ENCODE measurements around the gene PNPO. TPM values are rescaled to one million over a fixed set of nuclear protein-coding genes. Genes with fewer than 3 reads are reported as not detected.

Gene PNPO
- polyA plus RNA-seq, 1 experiment = 14.5 TPM

DNA sequence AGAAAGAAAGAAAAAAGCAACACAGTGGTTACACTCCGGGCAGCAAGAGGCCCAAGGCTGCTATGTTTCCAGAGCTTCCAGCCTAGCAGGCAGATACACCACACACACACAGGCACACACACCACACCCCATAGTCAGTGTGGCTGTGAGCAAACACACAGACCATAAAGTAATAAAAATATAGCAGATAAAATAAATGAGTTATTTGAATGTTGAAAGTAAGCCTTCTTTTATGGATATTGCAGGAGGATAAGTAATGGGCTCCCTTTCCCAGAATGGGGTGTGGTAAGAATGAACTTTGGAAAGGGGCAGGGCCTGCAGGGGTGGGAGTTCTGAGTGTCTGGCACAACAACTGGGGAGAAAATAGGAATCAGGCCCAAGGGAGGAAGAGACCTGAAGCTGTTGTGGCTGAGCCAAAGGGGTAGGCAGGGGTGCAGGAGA lies 24.7 kb downstream of the PNPO start:
- no peak for DNase-seq (ENCODE audit: low read depth, low spot score)
- CTCF ChIA-PET = interaction anchor here (9.7 kb wide), 1 partner anchor 17 kb away, joined by 180 read pairs; no protein-coding TSS in a partner anchor

DNA sequence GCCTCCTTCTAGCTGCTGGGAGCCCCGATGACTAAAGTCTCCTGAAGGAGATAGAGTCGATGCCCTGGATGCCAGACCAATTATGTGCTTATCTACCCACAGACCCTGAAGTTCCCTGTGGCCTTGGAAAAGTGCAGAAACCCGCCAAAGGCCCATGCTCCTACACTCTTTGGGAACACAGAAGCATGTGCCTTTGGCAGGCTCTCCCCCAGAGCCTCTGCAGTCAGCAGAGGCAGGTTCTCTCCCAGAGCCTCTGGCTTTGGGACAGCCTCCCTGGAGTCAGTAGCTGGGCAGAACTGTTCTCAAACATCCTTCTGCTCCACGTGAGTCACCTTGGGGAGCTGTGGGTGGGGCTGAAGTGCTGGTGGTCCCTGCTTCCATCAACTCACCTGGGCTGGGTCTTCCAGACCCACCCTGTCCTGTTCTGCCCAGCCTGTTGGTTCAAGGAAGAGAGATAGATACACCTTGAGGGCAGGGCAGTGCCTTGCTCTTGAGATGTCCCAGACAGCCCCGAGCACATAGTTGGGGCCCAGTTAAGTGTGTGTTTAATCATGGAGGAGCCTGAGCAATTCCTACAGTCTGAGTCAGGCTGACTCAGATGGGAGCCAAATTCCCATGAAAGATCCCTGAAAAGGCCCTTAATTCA lies 26.4 kb downstream of the PNPO start:
- POLR2A ChIA-PET = interaction anchor here (0.7 kb wide), 1 partner anchor 35 kb away, joined by 3 read pairs; no protein-coding TSS in a partner anchor
- Histone ChIP-seq H3K9me3 (ENCODE audit: control insufficient read depth, insufficient read depth, low read length) (peaks cover 4% of the 10 kb centered on the region; the same call in 1 of the 2 replicates), H3K27me3 (ENCODE audit: control insufficient read depth, insufficient read depth, low read length) (no peaks in the 10 kb centered on the region), H3K4me3 (ENCODE audit: low read depth, low read length) (no peak overlapping the region), H3K27ac (ENCODE audit: low read depth, low read length) (peak overlapping the region; percentile 86)
- CTCF ChIA-PET = interaction anchor here (0.6 to 9.7 kb wide), 3 partner anchors 11 to 148 kb away, joined by 3 to 180 read pairs (median 3); no protein-coding TSS in a partner anchor
- peak; percentile 38 for DNase-seq (ENCODE audit: low read depth, low spot score)
- TF ChIP-seq, protein P1, sequence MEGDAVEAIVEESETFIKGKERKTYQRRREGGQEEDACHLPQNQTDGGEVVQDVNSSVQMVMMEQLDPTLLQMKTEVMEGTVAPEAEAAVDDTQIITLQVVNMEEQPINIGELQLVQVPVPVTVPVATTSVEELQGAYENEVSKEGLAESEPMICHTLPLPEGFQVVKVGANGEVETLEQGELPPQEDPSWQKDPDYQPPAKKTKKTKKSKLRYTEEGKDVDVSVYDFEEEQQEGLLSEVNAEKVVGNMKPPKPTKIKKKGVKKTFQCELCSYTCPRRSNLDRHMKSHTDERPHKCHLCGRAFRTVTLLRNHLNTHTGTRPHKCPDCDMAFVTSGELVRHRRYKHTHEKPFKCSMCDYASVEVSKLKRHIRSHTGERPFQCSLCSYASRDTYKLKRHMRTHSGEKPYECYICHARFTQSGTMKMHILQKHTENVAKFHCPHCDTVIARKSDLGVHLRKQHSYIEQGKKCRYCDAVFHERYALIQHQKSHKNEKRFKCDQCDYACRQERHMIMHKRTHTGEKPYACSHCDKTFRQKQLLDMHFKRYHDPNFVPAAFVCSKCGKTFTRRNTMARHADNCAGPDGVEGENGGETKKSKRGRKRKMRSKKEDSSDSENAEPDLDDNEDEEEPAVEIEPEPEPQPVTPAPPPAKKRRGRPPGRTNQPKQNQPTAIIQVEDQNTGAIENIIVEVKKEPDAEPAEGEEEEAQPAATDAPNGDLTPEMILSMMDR (IDR thresholded peaks at IDR 0.05; ENCODE audit: low read depth, low read length) = no peak

More for the DNA sequence above, 24.7 kb downstream of the PNPO start:
- TF ChIP-seq, protein P1 (IDR thresholded peaks at IDR 0.05; ENCODE audit: low read depth, low read length) = no peak
- POLR2A ChIA-PET = no interaction called here
- Histone ChIP-seq H3K27ac (ENCODE audit: low read depth, low read length) (no peak overlapping the region), H3K27me3 (ENCODE audit: control insufficient read depth, insufficient read depth, low read length) (peaks cover 4% of the 10 kb centered on the region), H3K9me3 (ENCODE audit: control insufficient read depth, insufficient read depth, low read length) (peaks cover under 1% of the 10 kb centered on the region; the same call in 1 of the 2 replicates), H3K4me3 (ENCODE audit: low read depth, low read length) (no peak overlapping the region)

DNA sequence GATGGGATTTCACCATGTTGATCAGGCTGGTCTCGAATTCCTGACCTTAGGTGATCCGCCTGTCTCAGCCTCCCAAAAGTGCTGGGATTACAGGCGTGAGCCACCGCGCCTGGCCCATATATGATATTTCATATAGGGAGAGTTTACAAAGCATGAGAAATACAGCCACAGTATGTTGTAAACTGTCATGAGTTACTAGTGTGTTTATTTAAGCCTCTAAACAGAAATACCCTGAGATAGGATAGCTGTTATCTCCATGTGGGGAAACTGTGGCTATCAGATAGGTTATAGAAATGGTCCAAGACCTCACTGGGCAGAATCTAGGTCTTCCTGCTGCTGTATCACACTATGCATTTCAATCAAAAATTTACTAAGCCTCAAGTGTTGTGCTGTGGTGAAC lies 27.5 kb downstream of the PNPO start:
- peaks cover 4% of the 10 kb centered on the region; the same call in 1 of the 2 replicates for H3K9me3 ChIP-seq (ENCODE audit: control insufficient read depth, insufficient read depth, low read length)
- no peak overlapping the region for H3K4me3 ChIP-seq (ENCODE audit: low read depth, low read length)
- TF ChIP-seq, protein P1 (IDR thresholded peaks at IDR 0.05; ENCODE audit: low read depth, low read length) = no peak
- no peaks in the 10 kb centered on the region for H3K27me3 ChIP-seq (ENCODE audit: control insufficient read depth, insufficient read depth, low read length)
- POLR2A ChIA-PET = interaction anchor here (0.7 to 0.9 kb wide), 2 partner anchors 12 to 19 kb away, joined by 3 to 5 read pairs; no protein-coding TSS in a partner anchor
- no peak for DNase-seq (ENCODE audit: low read depth, low spot score)
- H3K27ac ChIP-seq (ENCODE audit: low read depth, low read length) = no peak overlapping the region
- CTCF ChIA-PET = interaction anchor here (2.3 to 9.7 kb wide), 5 partner anchors 10 to 128 kb away, joined by 10 to 180 read pairs (median 18); partner anchors contain the start of gene SCRN2

DNA sequence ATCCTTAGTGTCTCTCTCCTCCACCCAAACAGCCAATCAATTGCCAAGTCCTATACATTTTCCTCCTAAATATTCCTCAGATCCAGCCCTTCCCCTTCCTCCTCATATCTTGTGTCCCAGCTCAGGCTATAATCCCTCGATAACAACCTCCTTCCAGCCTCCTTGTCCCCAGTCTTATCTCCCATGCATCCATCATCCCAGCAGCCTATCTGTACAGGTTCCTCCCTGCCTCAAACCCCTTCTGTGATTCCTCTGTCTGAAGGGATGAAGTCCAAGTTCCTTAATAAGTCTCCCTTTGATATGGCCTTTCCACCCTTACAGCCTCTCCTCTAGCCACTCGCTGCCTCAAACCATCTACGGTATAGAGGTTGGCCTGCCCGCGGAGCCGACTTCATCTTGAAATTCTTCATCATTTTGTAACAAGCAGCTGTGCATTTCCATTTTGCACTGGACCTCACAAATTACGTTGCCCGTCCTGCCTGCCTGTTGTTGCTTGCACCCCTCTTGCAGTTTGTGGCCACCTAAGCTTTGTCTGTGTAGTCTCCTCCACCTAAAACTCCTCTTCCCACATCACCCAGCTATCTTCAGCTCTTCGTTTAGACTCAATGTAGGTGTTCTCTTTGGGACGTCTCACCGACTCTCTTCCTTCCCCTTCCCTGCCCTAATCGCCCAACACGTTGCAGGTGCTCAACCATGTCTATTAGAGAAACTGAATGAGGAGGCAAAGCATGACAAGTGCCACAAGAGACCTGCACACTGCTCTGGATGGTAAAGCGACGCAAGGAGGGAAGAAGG lies 28.8 kb downstream of the PNPO start:
- CTCF ChIA-PET = interaction anchor here (0.5 to 9.7 kb wide), 23 partner anchors 9 to 129 kb away, joined by 3 to 180 read pairs (median 6); partner anchors contain the start of genes NFE2L1, PNPO, PRR15L and SCRN2
- POLR2A ChIA-PET = interaction anchor here (0.5 to 1.4 kb wide), 11 partner anchors 18 to 129 kb away, joined by 3 to 12 read pairs (median 4); partner anchors contain the start of genes NFE2L1, SCRN2 and SP2
- peak overlapping the region; percentile 46 for H3K4me3 ChIP-seq (ENCODE audit: low read depth, low read length)
- DNase-seq (ENCODE audit: low read depth, low spot score) = no peak
- H3K9me3 ChIP-seq (ENCODE audit: control insufficient read depth, insufficient read depth, low read length) = peaks cover 4% of the 10 kb centered on the region; the same call in 1 of the 2 replicates
- TF ChIP-seq, protein P1 (IDR thresholded peaks at IDR 0.05; ENCODE audit: low read depth, low read length) = no peak
- no peak overlapping the region for H3K27ac ChIP-seq (ENCODE audit: low read depth, low read length)
- no peaks in the 10 kb centered on the region for H3K27me3 ChIP-seq (ENCODE audit: control insufficient read depth, insufficient read depth, low read length)
